Dermis microvascular lymphatic vessel endothelial cell (primary cell): ENCODE results near the gene HSD11B1L. TPM values are rescaled to one million over a fixed set of nuclear protein-coding genes. Genes with fewer than 3 reads are reported as not detected.
"Not testable (repeated sequence)": the region's sequence is repeated elsewhere in the genome, so short reads cannot be mapped to it uniquely, and the experiment has no call there.

Experiments used
- DNase-seq, 2 donors: peaks; one replicate each; pipeline versions ENCODE4 v3.0.0 to v3.0.0-alpha.2; 2010; ENCODE audit warnings: low read depth in 2 of 2
- total RNA-seq: library from RNA; depleted of rRNA; stranded (reverse); fragments of >200 nt; gene quantifications from 2 replicates; pipeline ENCODE4 v1.2.1, GENCODE V29; 2014

Gene HSD11B1L
- total RNA-seq, 1 donor from 2014 or later, result 3.3 TPM

- peak; percentile 80 to 91 for DNase-seq
Observed at GRCh38 chr19:5686647-5687359, 6.0 kb downstream of the HSD11B1L start.

DNA sequence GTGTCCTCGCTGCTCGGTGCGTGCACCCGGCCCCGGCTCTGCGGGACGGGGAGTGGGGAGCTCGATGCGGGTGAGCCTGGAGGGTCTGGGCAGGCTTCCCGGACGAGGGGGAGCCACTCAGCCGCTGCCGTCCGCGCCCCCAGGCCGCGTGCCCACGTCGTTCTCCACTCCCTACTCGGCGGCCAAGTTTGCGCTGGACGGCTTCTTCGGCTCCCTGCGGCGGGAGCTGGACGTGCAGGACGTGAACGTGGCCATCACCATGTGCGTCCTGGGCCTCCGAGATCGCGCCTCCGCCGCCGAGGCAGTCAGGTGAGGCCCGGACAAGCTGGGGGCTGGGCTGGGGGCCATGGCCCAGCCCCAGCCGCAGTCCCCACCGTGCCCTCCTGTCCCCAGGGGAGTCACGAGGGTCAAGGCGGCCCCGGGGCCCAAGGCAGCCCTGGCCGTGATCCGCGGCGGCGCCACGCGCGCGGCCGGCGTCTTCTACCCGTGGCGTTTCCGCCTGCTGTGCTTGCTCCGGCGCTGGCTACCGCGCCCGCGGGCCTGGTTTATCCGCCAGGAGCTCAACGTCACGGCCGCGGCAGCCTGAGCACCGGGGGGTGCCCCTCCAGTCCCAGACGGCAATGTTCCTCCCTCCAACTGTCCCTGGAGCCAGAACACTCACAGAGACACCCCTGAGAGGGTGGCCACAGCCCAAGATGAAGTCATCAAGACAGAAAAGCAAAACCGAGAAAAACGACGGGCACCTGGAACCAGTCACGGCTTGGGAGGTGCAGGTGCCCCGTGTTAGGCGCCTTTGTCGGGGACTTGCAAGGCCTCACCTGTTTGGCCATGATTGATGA is 6.8 kb downstream of the HSD11B1L start:
- DNase-seq, result no peak

DNA sequence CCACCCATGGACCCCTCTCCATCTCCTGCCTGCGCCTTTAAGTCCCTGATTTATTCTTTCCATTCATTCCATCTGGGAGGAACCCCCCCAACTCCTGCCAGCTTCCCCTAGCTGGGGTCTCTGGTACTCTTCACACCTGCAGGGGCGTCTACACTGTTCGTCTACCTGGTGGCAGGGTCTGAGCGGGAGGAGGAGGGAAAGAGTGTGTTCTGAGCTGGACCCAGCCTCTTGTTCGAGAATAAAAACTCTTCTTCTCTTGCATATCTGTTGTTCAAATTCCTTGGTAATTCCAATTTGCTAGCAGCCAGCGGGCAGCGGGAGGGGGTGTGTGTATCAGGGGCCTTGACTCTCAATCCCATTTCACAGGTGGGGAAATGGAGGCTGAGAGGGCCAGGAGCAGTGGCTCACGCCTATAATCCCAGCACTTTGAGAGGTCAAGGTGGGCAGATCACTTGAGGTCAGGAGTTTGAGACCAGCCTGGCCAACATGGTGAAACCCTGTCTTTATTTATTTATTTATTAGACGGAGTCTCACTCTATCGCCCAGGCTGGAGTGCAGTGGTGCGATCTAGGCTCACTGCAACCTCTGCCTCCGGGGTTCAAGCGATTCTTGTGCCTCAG is 7.5 kb downstream of the HSD11B1L start:
- DNase-seq, result not testable (repeated sequence)

DNA sequence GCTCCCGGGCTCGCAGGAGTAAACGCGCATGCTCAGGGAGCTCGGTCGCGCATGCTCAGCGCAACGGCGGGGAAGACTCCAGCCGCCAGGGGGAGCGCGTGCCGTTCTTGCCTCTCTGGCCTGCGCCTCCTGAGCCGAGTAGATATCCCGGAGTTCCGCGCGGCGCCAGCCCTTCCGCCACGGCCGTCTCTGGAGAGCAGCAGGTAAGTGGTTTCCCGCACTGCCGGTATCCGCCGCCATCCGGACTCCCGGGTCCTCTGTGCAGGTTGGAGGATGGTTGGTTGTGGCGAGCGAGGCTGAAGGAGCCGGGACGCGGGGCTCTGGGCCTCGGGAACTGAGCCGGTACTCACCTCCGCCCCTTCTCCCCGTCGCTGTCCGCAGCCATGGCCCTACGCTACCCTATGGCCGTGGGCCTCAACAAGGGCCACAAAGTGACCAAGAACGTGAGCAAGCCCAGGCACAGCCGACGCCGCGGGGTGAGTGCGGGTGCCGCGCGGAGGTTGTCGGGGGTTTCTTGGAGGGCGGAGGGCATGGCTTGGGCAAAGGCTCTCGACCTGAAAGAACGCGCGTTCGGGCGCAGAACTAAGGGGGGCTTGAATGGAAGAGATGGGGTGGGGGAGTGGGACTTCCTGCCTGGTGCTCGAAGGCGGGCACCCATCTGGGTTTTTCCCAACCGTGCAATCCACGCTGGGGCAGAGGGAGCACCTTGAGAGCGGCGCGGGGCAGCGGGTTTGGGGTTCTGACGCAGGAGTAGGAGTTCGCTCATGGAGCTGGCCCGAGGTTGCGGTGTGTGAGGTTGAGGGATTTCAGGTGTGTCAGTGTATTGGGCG is 9.5 kb downstream of the HSD11B1L start, which contains the start of gene RPL36:
Gene RPL36, plus strand, starts transcription at position 171 of the 830 bp plus-strand sequence. Its CDS starts 213 bp downstream, at position 384.
- peak; percentile 93 to 96 for DNase-seq

DNA sequence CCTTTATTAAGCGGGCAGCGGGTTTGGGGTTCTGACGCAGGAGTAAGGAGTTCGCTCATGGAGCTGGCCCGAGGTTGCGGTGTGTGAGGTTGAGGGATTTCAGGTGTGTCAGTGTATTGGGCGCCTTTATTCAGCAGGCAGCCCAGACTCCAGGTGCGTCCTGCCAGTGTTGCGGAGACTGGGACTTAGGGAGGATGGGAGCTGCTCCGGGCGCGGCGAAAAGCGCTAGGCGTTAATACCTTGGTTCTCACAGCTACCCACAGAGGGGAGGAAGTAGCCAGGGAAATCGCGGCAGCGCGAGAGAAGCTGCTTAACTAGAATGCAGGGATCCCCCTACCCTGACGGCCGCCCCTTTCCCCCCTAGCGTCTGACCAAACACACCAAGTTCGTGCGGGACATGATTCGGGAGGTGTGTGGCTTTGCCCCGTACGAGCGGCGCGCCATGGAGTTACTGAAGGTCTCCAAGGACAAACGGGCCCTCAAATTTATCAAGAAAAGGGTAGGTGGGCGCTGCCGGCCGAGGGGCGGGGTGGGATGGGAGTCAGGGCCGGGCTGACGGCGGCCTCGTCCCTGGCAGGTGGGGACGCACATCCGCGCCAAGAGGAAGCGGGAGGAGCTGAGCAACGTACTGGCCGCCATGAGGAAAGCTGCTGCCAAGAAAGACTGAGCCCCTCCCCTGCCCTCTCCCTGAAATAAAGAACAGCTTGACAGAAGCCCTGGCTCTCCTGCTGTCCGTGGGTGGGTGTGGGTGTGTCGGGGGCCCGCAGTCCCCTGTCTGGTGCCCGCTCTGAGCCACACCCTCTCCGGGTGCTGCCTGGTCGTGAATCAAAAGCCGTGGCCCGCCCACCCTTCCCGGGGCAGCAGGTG is 10.4 kb downstream of the HSD11B1L start:
- DNase-seq, result peak; percentile 48 to 78

DNA sequence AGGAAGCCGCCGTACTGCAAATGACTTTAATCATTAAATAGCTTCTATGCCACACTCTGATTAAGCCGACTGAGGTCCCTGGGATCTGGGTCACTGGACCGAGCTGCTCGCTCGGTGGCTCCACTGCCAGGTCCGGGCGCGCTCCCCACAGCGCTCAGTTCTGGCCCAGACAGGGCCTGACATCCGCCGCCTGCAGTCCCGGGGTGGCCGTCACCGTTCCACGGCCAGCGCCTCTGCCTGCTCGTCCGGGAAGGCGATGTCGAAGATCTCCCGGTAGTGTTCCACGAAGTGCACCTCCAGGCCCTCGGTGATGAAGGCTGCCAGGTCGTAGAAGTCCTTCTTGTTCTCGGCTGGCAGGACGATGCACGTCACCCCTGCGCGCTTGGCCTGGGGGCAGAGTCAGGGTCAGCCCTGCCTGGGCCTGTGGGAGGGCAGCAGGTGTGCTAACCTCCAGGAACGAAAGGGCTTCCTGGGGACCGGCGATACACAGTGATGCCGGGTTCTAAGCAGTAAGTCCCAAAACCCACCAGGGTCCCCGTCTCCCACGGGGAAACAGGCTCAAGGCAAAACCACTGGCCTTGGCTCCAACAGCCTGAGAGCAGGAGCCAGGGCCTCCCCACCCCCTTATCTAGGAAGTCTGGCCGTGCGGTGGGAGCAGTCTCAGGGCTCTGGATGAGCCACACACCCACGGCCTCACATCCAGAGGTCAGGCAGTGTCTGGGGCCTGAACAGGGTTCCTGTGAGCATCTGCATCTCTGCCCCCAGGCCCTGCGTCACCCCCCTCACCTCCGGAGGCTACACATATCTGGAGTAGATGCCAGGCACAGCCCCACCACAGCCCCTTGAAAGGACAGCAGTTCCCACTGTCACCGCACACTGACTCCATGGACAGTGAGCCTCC is 11.2 kb downstream of the HSD11B1L start:
- DNase-seq, result no peak

- DNase-seq, result no peak
Observed at GRCh38 chr19:5692723-5693194, 11.9 kb downstream of the HSD11B1L start.

- no peak for DNase-seq
Observed at GRCh38 chr19:5693195-5694166, 12.7 kb downstream of the HSD11B1L start.

DNA sequence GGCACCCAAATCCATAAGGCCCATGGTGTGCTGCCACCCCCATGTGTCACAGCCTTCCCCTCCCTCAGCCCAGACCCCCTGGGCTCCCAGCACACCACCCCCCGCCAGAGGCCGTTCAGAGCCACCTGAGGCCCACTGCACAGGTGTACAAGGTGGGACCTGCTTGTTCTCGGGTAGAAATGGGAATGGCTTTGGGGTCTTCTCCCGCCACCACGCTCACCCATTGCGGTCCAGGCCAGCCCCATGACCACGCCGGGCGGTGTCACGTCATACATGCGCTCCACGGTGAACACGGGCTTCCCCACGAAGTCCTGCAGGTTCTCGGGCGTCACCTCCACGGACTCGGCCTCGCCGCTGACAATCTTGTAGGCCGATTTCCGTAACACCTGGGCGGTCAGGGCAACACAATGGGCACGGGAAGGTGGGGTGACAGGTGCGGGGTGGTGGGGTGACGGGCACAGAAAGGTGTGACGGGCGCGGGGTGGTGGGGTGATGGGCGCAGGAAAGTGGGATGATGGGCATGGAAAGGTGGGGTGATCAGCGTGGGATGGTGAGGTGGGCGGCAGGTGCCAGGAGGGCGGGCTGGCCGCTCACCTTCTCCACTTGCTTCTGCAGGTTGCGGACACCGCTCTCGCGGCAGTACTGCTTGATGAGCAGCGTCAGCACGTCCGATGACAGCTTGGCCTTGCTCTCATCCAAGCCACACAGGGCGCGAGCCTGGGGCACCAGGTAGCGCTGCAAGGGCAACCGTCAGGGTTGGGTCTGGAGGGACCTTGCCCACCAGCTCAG is 13.5 kb downstream of the HSD11B1L start:
- no peak for DNase-seq

DNA sequence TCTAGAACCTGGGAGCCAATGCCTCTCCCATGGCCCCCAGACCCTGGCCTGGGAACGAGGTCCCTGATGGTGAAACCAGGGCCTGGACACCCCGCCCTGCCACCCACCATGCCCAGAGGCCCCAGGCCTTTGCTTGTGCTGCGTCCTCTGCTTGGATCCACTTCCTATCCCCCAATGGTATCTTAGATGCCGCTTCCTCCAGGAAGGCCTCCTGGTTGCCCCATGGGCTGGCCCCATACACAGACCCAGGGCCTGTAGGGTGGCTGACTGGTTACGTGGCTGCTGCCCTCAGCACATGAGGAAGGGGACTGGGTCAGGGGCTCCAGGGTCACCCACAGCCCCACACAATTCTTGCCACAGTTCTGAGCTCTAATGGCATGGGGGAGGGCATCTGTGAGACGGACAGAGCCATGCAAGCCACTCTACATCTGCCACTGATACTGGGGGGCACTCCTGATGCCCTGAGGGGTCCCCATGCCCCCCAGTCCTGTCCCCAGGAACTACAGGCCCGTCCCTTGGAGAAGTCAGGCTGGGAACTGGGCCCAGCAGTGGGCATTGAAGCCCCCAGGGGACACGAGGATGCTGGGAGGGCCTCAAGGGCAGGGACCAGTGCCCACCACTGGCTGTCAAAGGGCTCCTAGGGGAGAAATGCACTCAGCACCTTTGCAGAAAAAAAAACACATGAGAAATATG is 14.3 kb downstream of the HSD11B1L start:
- DNase-seq, result no peak

GRCh38 chr19:5695649-5696195 is 14.9 kb downstream of the HSD11B1L start:
- DNase-seq, result no peak

DNA sequence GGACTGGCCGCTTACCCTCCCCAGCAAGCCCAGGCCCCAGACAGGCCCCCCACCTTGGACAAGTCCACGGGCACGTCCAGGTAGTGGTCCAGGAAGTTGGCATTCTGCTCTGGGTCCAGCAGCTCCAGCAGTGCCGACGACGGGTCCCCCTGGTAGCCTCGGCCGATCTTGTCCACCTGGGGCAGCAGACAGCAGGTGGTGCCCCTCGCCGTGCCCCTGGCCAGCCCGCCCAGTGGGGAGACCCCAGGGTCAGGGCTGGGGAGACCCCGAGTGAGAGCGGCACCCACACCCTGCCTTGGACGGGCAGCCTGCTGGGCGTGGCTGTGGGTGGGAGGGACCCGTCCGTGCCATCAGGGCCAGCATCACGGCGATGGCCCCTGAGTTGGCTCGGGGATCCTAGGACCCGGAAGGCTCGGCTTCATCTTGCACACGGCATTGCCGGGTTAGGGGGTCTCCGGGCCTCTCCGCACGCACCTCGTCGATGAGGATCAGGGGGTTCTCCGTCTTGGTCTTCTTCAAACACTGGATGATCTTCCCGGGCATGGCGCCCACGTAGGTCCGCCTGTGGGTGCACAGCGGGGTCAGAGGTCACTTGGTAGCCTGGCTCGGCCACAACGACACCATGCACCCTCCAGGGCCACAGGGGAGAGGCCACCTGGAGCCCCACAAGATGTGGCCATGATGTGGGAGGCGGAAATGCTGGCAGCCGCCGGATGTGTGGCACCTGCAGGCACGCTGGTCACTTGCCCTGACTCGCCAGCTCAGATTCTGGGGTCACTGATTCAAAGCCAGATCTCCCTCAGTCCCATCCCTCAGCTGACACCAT is 15.6 kb downstream of the HSD11B1L start:
- DNase-seq, result no peak

GRCh38 chr19:5697022-5697889 is 16.4 kb downstream of the HSD11B1L start:
- no peak for DNase-seq

DNA sequence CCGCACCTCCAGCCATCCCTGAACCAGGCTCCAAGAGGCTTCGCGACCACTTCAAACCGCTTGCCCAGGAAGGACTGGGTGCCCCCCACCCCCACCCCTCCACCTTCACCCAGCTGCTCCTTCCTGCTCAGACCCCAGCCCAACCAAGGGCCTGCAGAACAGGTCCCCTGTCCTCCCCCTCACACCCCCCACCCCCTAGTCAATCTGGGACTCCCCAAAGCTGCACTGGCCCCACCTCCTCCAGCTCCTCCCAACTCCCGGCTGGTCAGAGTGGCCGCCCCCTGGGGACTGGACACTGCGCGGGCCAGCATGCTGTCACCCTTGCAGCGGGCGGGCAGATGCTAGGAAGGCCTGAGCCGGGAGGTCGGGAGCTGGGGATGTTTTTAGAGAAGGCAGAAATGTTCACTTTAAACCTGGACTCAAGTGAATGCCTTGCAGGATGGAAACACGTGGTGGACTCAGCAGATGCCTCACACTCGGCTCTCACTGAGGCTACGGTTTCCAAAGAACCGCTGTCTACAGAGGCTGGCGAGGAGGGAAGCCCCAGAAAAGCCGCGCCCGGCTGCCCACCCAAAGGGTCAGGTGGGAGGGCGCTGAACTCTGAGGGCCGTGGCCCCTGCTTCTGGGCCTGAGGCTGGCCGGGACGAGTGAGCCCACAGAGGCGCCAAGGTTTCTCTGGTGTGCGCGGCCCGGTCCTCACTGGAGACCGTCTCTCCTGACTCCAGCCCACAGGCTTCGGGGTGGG is 17.2 kb downstream of the HSD11B1L start:
- no peak for DNase-seq
